Activated T-cell treated with anti-CD3 and anti-CD28 coated beads for 1 hour (primary cell): ENCODE data around the gene ELN.
A peak's percentile ranks its signal among the peaks of the same experiment; 100 is the strongest.
"Not testable (repeated sequence)": the region's sequence is repeated elsewhere in the genome, so short reads cannot be mapped to it uniquely, and the experiment has no call there.

Source experiments
- DNase-seq: peaks from one replicate; pipeline ENCODE4 v3.0.0-alpha.2; 2020; ENCODE audit warnings: low read depth

Gene ELN

GRCh38 chr7:74000489-74001149 is 27.4 kb upstream of the ELN start:
- no peak for DNase-seq

- DNase-seq = no peak
Measured at GRCh38 chr7:74001150-74001494, 26.9 kb upstream of the ELN start.

GRCh38 chr7:74002474-74003017 is 25.4 kb upstream of the ELN start:
- DNase-seq = peak; percentile 4

GRCh38 chr7:74003621-74004020 is 24.4 kb upstream of the ELN start:
- no peak for DNase-seq

- no peak for DNase-seq
Measured at GRCh38 chr7:74006032-74006431, 21.9 kb upstream of the ELN start.

- no peak for DNase-seq
Measured at GRCh38 chr7:74006451-74007241, 21.3 kb upstream of the ELN start.

GRCh38 chr7:74007242-74007567 is 20.8 kb upstream of the ELN start:
- DNase-seq = no peak

- no peak for DNase-seq
Measured at GRCh38 chr7:74008687-74009086, 19.3 kb upstream of the ELN start.

GRCh38 chr7:74009719-74010118 is 18.3 kb upstream of the ELN start:
- DNase-seq = no peak

- DNase-seq = no peak
Measured at GRCh38 chr7:74010407-74010806, 17.6 kb upstream of the ELN start.

- not testable (repeated sequence) for DNase-seq
Measured at GRCh38 chr7:74011421-74011820, 16.6 kb upstream of the ELN start.

GRCh38 chr7:74012842-74013249 is 15.1 kb upstream of the ELN start:
- DNase-seq = no peak

GRCh38 chr7:74013539-74014272 is 14.3 kb upstream of the ELN start:
- no peak for DNase-seq

GRCh38 chr7:74014931-74015330 is 13.0 kb upstream of the ELN start:
- no peak for DNase-seq

- DNase-seq = no peak
Measured at GRCh38 chr7:74015670-74016069, 12.3 kb upstream of the ELN start.

GRCh38 chr7:74017125-74017524 is 10.8 kb upstream of the ELN start:
- no peak for DNase-seq

GRCh38 chr7:74018246-74018895 is 9.6 kb upstream of the ELN start:
- DNase-seq = no peak

GRCh38 chr7:74019149-74019548 is 8.8 kb upstream of the ELN start:
- no peak for DNase-seq

GRCh38 chr7:74020390-74020789 is 7.6 kb upstream of the ELN start:
- no peak for DNase-seq

- no peak for DNase-seq
Measured at GRCh38 chr7:74021546-74022320, 6.2 kb upstream of the ELN start.

- no peak for DNase-seq
Measured at GRCh38 chr7:74022507-74022906, 5.5 kb upstream of the ELN start.

- no peak for DNase-seq
Measured at GRCh38 chr7:74023092-74023536, 4.9 kb upstream of the ELN start.
